K562 (cell line): ENCODE data around the gene DAAM1. TPM values are rescaled to one million over a fixed set of nuclear protein-coding genes. Genes with fewer than 3 reads are reported as not detected.

Source experiments
- DACH1 ChIP-seq: fragments of 450-650 bp; IDR thresholded peaks from 2 replicates; pipeline ENCODE4 v1.6.1; 2018; ENCODE audit not compliant: partially characterized antibody
- DLX4 ChIP-seq: fragments of 250-450 bp; sonication (Bioruptor Pico); IDR thresholded peaks from 2 replicates; pipeline ENCODE4 v1.6.1; 2021; ENCODE audit warnings: mild to moderate bottlenecking
- E2F1 ChIP-seq: sonication (generic); formaldehyde crosslinking; IDR thresholded peaks from 2 replicates; pipeline ENCODE4 v1.8.1; 2023; ENCODE audit warnings: mild to moderate bottlenecking, missing genetic modification reagents, moderate library complexity
- ELF4 ChIP-seq: fragments of 450-650 bp; formaldehyde crosslinking; IDR thresholded peaks from 2 replicates; pipeline ENCODE4 v1.4.0; 2022; ENCODE audit warnings: missing genetic modification characterization
- HNRNPUL1 ChIP-seq: fragments of 200-400 bp; formaldehyde crosslinking; IDR thresholded peaks from 2 replicates; pipeline ENCODE4 v1.6.1; 2017; ENCODE audit warnings: low read length
- LEF1 ChIP-seq: fragments of 450-650 bp; IDR thresholded peaks from 2 replicates; pipeline ENCODE4 v1.6.1; 2016; ENCODE audit warnings: mild to moderate bottlenecking
- NEUROD1 ChIP-seq: fragments of 150-350 bp; IDR thresholded peaks from 2 replicates; pipeline ENCODE4 v1.6.1; 2014; ENCODE audit warnings: borderline replicate concordance, low read length, low read depth; ENCODE audit not compliant: partially characterized antibody
- POLR2AphosphoS5 ChIP-seq: IDR thresholded peaks from 2 replicates; pipeline ENCODE4 v1.6.1; 2011; ENCODE audit warnings: mild to moderate bottlenecking, low read depth, low read length, moderate library complexity; ENCODE audit not compliant: control insufficient read depth, insufficient read depth
- PPARD ChIP-seq: fragments of 250-450 bp; sonication (Bioruptor Pico); IDR thresholded peaks from 2 replicates; pipeline ENCODE4 v1.8.0; 2022; ENCODE audit warnings: inconsistent platforms, mild to moderate bottlenecking, moderate library complexity
- PURB ChIP-seq: sonication (generic); formaldehyde crosslinking; IDR thresholded peaks from 2 replicates; pipeline ENCODE4 v1.9.0; 2021; ENCODE audit warnings: low read depth, mild to moderate bottlenecking, missing genetic modification reagents
- RCOR1 ChIP-seq, 2 experiments: IDR thresholded peaks; 2 replicates each; pipeline ENCODE4 v1.6.1; 2012; ENCODE audit warnings: low read depth in 2 of 2, low read length in 2 of 2, borderline replicate concordance in 1 of 2, improper control_type of control experiment in 1 of 2
- SAFB2 ChIP-seq: fragments of 200-400 bp; formaldehyde crosslinking; IDR thresholded peaks from 2 replicates; pipeline ENCODE4 v1.6.1; 2018; ENCODE audit warnings: borderline replicate concordance, low read length, low read depth, moderate library complexity; ENCODE audit not compliant: severe bottlenecking
- SIN3B ChIP-seq: fragments of 450-650 bp; IDR thresholded peaks from 2 replicates; pipeline ENCODE4 v1.6.1; 2017; ENCODE audit warnings: low read depth, mild to moderate bottlenecking, moderate library complexity
- SMAD4 ChIP-seq: fragments of 250-450 bp; sonication (Bioruptor Pico); conservative IDR thresholded peaks from 2 replicates; pipeline ENCODE4 v1.8.0; 2021; ENCODE audit warnings: inconsistent platforms, mild to moderate bottlenecking, moderate library complexity
- SREBF2 ChIP-seq: sonication (generic); formaldehyde crosslinking; IDR thresholded peaks from 2 replicates; pipeline ENCODE4 v1.4.0; 2020; ENCODE audit warnings: mild to moderate bottlenecking, missing genetic modification reagents
- USF2 ChIP-seq: sonication (generic); formaldehyde crosslinking; IDR thresholded peaks from 2 replicates; pipeline ENCODE4 v1.5.0; 2020; ENCODE audit warnings: missing genetic modification reagents
- ZFP36 ChIP-seq: fragments of 150-350 bp; IDR thresholded peaks from 2 replicates; pipeline ENCODE4 v1.6.1; 2018; ENCODE audit warnings: low read length, low read depth; ENCODE audit not compliant: partially characterized antibody
- polyA plus RNA-seq, 8 experiments: library from polyadenylated mRNA; depleted of rRNA in 4 of 8; stranded (reverse) in 5 of 8; unstranded in 3 of 8; fragments of >200 nt; fragmentation: Nextera tagmentation in 2 of 8; fragmentation: Illumina TruSeq in 1 of 8; extraction: Ambion mirVana in 2 of 8; extraction: Trizol in 1 of 8; gene quantifications; 2 replicates each; pipeline versions ENCODE4 v1.2.1 to v1.2.3, GENCODE V29; 2011 to 2014; ENCODE audit warnings: inconsistent platforms in 1 of 8, missing spikeins in 1 of 8
- total RNA-seq, 7 experiments: library from RNA; depleted of rRNA in 6 of 7; stranded (reverse); fragments of >200 nt in 6 of 7; fragmentation: Illumina TruSeq in 2 of 7; extraction: Trizol in 2 of 7; gene quantifications; 2 replicates each; pipeline versions ENCODE4 v1.2.1 to v1.2.3, GENCODE V29; 2011 to 2021; ENCODE audit warnings: low replicate concordance in 1 of 7
- TF ChIP-seq, protein P1 (sequence below): fragments of 150-350 bp; conservative IDR thresholded peaks from 2 replicates; pipeline ENCODE4 v1.6.1; 2014; ENCODE audit warnings: low read length
- TF ChIP-seq, protein P2 (sequence below): fragments of 450-650 bp; IDR thresholded peaks from 2 replicates; pipeline ENCODE4 v1.6.1; 2016; ENCODE audit warnings: antibody characterized with exemption

The DAAM1 gene
- total and polyA plus RNA-seq, 9 of the 15 experiments (the other 6 are each of a cell fraction or from before 2014, with no cell fraction given) = 3.6 to 11.6 (median 6.7) TPM

- peak in 1 of 2 experiments; percentile 90; a peak in 2 of 4 replicates for TF ChIP-seq RCOR1 (IDR thresholded peaks at IDR 0.05; ENCODE audit: borderline replicate concordance in 1 of 2, low read depth in 2 of 2, low read length in 2 of 2)
- no peak for TF ChIP-seq DACH1
- TF ChIP-seq, protein P1, sequence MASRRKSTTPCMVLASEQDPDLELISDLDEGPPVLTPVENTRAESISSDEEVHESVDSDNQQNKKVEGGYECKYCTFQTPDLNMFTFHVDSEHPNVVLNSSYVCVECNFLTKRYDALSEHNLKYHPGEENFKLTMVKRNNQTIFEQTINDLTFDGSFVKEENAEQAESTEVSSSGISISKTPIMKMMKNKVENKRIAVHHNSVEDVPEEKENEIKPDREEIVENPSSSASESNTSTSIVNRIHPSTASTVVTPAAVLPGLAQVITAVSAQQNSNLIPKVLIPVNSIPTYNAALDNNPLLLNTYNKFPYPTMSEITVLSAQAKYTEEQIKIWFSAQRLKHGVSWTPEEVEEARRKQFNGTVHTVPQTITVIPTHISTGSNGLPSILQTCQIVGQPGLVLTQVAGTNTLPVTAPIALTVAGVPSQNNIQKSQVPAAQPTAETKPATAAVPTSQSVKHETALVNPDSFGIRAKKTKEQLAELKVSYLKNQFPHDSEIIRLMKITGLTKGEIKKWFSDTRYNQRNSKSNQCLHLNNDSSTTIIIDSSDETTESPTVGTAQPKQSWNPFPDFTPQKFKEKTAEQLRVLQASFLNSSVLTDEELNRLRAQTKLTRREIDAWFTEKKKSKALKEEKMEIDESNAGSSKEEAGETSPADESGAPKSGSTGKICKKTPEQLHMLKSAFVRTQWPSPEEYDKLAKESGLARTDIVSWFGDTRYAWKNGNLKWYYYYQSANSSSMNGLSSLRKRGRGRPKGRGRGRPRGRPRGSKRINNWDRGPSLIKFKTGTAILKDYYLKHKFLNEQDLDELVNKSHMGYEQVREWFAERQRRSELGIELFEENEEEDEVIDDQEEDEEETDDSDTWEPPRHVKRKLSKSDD = no peak
- TF ChIP-seq LEF1 = no peak
- no peak for TF ChIP-seq ELF4 (CRISPR knock-in tag)
- TF ChIP-seq SAFB2 = no peak
- no peak for TF ChIP-seq USF2
- peak; percentile 60 for TF ChIP-seq NEUROD1
- TF ChIP-seq HNRNPUL1 = no peak
- TF ChIP-seq PPARD (CRISPR knock-in tag) = no peak
- no peak for TF ChIP-seq DLX4
- peak; percentile 71; the same call in 1 of the 2 replicates for TF ChIP-seq POLR2AphosphoS5
- no peak for TF ChIP-seq SIN3B
- 0 out of 2 replicates have a peak, but pooled peaks have one; percentile 53 for TF ChIP-seq SMAD4 (CRISPR knock-in tag)
- no peak for TF ChIP-seq E2F1 (CRISPR knock-in tag)
- TF ChIP-seq, protein P2, sequence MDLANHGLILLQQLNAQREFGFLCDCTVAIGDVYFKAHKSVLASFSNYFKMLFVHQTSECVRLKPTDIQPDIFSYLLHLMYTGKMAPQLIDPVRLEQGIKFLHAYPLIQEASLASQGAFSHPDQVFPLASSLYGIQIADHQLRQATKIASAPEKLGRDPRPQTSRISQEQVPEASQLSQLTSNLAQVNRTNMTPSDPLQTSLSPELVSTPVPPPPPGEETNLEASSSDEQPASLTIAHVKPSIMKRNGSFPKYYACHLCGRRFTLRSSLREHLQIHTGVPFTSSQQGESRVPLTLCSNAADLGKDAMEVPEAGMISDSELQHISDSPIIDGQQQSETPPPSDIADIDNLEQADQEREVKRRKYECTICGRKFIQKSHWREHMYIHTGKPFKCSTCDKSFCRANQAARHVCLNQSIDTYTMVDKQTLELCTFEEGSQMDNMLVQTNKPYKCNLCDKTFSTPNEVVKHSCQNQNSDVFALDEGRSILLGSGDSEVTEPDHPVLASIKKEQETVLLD = no peak
- no peak for TF ChIP-seq ZFP36
- TF ChIP-seq PURB (CRISPR knock-in tag) = no peak
- TF ChIP-seq SREBF2 (CRISPR knock-in tag) = no peak
Observed at GRCh38 chr14:59360923-59361794, 172.7 kb downstream of the DAAM1 start (continued).
